Measurements from ENCODE around the gene ANXA6.

ANXA6 gene

DNA sequence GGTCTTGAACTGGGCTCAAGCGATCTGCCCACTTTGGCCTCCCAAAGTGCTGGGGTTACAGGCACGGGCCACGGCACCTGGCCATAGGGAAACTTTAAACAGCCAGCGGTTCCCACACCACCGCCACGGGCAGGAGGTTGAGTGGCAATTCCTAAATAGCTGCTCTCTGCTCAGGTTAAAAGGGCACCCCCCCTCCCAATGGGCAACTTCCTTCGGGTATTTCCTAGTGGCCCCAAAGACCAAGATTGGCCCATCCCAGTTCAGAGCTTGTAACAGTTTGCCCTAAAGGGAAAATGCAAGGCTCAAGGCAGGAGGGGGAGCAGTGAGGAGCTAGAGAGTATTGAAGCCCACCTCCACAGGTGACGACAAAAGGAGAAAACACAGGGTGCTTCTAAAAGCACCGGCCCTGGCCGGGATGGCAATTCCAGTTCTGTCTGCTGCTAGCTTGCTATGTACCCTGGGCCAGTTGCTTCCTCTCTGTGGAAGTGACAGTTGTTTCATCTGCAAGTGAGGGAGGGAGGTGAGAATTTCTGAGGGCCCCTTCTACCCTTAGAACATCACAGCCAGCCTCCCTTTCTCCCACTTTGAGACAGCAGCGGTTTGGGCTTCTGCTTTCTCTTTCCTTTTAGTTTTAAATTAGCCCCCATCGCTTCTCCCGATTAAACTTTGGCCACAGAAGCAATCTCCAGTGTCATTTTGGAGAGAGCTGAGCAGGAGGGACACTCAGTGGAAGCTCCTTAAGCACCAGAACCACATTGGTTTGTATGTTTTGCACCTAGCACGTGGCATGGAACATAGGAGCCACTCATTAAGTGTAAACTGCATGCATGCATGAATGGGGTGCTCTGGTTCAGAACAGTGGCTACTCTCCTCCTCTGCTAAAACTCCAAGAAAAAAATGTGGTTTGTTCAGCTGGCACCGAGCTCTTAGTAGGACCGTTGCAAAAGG, 59.5 kb downstream of the ANXA6 start:
- no peak for FAIRE-seq

DNA sequence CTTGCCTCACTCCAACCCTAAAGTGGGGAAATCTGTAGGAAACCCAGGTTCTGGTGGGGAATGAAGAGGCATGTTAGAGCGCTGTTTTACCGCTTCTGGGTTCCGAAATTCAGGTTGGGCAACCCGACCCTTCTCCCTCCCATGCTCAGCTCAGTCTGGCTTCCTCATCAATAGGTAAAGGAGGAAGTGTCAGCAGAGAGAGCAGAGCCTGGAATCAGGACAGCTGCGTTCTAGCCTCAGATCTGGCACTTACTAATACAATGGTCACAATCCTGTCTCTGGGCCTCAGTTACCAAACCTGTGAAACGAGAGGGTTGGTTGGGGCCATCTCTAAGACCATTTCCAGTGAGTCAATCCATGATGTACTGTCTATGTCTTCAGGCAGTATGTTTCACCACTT, 60.5 kb downstream of the ANXA6 start:
- no peak for FAIRE-seq

DNA sequence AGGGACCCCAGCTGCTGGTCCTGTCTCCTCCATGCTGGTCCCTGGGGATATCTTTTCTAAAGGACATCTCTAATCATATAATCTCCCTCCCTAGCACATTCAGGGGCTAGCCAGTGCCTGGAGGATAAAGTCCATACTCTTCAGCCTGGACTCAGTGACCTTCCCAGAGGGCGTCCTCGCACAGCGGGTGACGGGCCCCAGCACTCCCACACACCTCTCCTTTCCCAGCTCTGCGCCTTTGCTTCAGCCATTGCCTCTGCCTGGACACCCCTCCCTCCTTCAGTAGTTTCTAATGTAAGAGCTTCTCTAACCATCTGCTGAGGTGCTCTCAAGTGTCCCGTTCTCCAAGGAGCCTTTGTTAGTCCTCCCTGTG, 61.6 kb downstream of the ANXA6 start:
- FAIRE-seq: no peak

DNA sequence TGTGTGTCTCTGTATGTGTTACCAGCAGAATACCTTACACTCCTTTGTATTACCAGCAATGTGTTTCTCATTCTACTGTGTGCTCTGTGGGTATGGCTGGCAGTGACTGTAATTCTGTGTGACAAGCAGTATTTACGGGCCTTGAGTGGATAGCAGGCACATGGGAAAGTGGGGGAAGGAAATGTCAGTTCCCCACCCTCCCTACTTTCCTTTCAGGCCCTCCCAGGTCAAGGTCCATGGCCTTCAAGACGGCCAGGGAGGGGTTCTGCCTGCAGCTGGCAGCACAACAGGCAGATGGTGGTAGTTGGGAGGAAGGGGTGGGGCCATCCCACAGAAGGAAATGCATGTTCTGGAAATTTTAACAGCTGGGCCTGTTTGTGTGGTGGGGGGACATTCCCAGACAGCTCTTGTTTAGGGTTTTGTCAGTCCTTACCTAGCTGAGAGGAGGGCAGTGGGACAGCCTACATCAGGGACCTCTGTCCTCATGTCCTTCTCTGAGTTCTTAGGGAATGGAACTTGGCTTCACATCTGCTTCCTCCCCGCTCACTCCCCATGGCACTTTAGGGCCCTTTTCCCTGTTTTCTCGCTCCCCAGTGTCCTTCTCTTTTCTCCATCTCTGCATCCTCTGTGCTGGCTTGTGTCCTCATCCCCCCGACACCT, 62.1 kb downstream of the ANXA6 start:
- no peak for FAIRE-seq

DNA sequence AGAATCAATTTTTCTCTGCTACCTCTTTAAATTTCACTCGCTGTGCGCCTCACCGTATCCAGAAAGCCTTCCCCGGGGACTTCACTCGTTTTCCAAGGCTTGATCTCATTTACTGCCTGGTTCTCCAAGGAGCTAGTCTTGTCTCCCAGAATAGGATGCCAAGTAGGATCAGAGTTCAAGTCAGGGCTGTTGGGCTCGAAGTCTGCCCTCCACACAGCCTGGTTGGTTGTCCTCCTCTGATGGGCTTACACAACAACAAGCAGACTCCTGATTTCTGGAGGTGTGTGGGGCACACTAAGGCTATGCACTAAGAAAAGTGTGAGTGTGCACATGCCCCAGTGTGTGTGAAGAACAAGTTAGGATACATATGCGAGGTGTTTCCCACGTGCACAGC, 62.7 kb downstream of the ANXA6 start:
- no peak for FAIRE-seq

DNA sequence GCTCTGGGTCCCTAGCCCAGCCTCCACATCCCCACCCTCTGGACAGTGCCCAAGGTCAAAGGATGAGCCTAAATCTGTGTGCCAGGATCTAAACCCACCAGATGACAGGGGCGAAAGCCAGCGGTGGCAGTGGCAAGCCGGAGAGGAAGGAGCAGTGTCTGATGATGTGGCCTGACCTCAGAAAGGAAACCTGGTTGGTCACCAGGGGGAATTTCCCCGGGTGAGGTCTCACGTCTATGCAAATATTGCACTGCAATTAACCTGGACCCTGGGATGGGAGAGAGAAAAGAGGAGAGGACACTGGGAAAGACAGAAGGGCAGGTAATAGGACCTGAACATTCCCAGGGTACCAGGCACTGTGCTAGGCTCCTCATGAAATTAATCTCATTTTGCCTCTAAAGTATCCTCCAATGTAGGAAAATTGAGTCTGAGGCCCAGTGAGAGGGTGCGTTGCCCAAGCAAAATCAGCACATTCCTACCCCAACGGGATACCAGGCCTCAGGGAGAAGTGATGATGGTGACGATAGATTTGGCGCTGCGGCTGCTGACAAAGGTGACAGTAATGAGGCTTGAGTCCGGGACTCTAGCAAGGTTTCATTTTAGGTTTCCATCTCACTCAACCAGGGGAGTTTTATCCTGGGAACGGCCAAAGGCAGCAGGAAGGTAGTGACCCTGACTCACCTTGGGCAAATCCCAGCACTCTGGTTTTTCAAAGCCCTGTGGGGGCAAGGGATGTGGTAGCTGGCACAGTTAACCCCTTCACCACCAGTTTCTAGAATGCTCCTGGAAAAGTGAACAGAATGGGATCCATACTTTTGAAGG, 63.3 kb downstream of the ANXA6 start:
- no peak for FAIRE-seq

DNA sequence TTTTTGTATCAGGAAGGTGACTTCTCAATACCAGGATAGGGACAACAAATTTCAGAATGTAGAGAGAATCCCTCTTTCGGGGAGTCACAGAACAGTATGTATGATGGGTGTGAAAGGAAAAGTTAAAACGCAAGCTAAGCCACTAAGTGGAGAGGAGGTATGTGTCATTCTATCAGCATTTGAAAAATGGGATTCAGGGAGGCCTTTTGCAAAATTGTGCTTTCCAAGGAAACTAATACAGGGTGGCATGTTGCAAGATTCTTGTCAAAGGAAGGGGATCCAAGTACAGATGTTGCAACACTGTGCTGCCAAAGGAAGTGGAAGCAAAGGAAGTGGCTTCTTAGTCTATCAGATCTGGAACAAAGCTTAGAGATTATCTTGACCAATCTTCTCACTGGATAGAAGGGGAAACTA, 64.1 kb downstream of the ANXA6 start:
- FAIRE-seq: no peak

DNA sequence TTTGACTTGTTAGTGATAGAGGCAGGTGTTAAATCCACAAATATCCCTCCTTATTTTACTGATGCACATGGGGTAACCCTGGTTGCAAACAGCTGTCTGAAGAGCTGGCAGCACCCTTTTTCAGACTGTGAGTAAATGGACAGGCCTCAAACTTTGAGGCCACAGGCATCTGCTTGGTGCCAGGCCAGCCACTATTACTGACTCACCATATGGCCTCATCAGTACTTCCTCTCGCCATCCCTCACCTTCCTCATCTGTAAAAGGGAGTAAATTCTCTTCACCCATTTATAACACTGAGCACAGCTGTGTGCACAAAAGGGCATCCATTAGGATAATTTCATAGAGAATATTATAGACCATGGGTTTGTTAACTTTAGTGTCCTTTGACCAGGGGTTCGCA, 64.8 kb downstream of the ANXA6 start:
- no peak for FAIRE-seq

DNA sequence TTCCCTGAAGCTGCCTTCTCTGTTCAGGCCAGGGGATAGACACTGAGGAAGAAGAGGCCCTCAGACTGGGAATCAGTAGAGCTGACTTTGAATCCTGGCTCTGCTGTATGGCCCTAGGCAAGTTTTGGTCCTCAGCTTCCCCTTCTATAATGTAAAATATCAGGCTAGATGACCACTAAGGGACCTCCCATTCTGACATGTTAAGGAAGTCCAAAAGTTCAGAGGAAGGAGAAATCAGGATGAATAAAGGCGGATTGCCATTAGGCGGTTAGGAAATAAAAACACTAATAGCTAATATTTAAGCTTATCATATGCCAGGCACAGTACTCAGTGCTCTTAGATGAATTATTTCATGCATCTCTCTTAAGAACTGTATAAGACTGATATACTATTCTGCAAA, 67.9 kb downstream of the ANXA6 start:
- no peak for FAIRE-seq

DNA sequence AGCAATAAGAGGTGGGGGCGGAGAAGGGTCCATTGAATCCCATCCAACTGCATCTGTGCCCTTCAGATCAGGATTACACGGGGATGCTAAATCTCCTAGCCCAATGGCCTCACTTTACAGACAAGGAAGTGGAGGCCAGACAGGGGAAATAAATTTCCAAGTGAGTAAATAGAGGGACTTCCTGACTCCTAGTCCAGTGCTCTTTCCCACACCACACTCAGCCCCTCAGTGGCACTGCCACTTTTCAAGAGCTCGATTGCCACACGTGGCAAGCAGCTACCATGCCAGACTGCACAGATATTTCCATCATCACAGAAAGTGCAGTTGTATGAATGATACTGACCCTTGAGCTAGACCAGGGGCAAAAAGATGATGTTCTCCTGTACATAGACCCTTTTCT, 68.6 kb downstream of the ANXA6 start:
- FAIRE-seq: no peak

DNA sequence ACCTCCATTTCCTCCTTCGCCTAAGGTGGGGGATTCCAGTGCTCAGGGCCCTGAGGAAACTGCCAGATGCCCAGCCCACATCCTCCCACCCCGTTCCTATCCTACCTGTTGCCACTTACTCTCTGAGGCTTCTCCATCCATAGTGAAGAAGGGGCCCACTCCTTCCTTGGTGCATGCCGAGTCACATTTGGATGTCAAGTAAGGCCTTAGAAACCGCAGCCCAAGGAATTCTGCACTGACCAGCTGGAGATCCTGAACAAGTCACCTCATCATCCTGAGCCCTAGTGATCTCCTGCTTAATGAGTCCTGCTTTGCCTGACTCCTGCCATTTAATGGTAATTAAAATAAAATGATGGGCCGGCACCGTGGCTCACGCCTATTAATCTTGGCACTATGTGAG, 70.1 kb downstream of the ANXA6 start:
- no peak for FAIRE-seq

DNA sequence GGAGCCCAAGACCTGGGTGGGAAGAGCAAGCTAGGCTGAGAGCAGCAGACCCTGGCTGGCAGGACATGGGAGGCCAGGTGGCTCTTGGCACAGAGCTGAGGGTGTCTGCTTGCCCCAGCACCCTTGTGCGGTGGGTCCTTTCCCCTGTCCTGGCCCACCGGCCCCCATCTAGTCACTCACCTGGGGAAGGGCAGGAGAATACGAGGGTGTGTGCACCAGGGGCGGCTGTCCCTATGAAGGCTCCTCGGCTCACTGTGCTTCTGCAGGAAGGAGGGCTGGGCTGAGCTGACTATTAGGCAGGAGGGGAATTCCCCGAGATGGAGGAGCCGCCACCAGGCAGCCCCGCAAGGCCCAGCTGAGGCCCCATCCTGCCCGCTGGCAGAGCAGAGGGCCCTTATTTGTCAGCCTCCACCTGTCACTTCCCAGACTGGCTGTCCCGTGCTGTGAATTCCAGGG, 70.6 kb downstream of the ANXA6 start:
- FAIRE-seq: no peak

DNA sequence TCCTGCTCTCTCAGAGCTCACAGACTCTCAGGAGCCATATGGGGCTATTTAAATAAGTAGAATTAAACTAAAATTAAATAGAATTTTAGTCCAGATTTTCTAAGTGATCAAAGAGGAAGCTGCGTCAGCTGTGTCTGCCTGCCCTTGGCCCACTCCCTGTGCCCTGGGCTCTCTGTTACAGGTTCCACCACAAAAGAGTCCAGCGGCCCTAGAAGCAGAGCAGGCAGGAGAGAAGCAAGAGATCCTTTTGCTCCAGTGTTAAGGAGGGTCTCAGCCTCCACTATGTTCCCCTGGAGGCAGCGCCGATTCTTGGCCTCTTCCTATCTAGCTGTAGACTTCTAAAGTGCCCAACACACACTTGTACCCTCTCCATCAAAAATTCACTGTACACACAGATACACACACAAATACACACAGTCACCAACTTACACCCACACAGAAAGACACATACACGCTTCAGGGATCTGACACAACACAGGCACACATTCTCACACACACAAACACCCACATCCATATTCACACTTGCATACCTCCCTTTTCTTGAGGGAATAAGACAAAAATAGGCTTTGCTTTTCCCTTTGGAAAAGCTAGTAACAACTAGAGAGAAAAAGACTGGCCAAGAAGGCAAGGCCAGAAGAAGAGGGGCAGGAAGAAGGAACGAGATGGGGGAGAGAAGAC, 71.2 kb downstream of the ANXA6 start:
- no peak for FAIRE-seq

DNA sequence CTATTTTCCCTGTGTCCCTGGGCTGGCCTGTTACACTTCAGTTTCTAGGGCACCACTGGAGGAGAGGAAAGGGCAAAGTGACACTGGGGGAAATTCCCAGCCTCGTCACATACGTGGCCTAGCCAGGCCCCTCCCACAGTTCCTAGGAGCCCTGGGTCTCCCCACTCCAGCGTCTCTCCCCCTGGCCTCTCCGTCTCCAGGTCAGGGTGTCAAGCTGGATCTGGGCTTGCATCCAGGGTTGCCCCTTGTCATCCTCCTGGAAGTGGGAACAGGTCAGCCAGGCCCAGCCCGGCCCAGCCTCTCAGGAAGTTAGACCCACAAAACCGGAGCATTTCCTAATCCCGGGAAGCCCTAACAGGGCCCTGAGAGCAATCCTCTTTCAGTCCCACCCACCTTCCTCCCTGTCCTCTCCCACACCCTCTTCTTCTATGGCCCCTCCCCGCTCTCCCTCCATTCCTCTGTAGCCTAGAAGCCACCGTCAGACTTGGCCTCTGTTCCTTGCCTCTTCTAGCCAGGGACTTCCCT, 72.0 kb downstream of the ANXA6 start:
- no peak for FAIRE-seq

DNA sequence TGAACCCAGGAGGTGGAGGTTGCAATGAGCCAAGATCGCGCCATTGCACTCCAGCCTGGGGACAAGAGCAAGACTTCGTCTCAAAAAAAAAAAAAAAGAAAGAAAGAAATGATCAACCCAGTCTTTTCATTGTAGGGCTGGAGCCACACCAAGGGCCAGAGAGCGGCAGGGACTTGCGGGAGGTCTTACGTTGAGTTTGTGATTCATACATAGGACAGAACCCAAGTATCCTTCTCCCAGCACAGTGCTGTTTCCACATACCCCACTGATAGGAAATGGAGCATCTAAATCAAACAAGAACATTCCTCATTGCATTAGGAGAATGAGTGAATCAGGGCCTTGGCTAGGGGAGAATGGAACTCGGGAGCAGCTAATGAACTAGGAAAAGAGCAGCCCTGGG, 73.2 kb downstream of the ANXA6 start:
- no peak for FAIRE-seq

DNA sequence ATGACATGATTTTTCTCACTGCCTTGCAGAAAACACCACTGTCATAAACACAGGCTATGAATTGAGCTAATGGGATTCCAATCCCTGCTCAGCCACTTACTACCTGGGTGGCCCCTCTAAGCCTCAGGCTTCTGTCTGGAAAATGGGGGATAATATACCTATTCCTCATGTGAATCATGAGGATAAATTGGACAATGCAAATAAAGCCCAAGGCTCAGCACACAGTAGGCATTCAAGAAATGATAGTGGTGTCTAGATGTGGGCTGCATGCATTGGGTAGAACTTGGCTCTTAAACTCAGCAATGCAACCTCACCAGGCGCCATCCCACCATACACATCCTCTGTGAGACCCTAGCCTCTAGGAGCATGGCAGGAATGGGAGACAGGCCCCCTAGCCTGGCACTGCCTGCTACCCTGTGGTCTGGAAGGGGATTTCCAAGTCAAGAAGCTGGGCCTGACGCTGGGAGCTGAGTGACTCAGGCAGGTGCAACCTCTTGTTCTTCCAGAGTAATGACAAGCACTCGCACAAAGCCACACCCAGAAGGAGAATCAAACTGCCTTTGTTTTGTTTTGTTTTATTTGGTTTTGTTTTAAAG, 74.4 kb downstream of the ANXA6 start:
- no peak for FAIRE-seq

DNA sequence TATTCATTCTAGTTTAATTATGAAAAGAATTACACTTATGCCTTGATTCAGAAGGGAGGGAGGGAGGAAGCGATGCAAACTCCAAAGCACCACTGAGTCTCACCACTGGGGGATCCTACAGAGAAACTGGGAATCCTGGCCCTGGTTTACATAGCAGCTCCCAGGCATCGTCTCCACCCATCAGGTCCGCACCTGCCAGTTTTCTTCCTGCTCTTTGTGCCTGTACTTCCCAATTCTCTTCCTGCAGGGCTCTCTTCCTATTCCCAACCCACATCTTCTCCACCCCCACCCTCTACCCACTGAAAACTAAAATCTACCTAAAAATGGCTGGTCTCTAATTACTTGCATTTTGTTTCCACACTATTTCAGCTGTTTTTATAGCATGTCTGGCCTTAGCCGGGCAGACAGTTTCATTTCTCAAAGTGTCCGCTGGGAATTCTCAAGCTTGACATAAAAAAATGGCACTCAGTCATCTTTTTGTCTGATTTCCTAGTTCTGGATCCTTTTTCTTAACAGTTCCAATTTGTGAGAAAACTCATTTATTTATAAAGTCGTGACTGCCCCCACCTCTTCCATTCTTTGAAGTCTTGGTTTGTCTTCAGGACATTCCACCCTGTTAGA, 75.2 kb downstream of the ANXA6 start:
- FAIRE-seq: no peak

DNA sequence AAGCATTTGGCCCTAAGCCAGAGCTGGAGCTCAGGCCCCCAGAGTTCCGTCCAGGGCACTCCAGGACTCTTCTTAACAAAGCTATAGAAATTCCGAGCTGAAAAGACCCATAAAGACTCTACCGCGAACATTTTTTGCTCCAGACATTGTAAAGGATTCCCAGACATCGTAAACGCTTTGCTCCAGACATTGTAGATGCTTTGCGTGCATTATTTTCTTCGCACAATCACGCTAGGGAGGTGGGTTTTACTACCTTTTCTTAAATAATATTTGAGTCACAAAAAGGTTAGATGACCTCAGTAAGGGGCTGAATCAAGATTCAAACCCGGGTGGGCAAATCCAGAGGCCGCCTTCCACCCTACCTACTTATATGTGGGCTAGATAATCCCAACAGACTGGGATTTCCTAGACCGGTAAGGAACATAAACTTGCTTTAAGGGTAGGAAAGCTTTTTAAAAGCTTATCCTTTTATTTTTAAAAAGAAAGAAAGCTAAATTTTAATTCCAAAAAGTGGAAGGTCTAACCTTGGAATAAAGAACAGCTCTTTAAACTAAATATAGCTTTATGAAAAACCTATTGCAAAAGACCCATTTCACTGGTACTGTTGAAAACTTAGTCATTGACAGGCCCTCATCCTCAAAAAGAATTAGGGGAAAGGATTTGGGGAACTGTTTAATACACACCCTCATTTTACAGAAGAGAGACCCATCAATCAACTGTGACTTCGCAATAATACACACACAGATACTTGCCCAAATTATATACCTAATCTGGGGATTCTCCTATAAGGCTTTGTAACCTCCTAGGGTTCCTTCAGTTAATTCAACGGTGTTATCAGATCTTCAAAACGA, 75.9 kb downstream of the ANXA6 start:
- no peak for FAIRE-seq

DNA sequence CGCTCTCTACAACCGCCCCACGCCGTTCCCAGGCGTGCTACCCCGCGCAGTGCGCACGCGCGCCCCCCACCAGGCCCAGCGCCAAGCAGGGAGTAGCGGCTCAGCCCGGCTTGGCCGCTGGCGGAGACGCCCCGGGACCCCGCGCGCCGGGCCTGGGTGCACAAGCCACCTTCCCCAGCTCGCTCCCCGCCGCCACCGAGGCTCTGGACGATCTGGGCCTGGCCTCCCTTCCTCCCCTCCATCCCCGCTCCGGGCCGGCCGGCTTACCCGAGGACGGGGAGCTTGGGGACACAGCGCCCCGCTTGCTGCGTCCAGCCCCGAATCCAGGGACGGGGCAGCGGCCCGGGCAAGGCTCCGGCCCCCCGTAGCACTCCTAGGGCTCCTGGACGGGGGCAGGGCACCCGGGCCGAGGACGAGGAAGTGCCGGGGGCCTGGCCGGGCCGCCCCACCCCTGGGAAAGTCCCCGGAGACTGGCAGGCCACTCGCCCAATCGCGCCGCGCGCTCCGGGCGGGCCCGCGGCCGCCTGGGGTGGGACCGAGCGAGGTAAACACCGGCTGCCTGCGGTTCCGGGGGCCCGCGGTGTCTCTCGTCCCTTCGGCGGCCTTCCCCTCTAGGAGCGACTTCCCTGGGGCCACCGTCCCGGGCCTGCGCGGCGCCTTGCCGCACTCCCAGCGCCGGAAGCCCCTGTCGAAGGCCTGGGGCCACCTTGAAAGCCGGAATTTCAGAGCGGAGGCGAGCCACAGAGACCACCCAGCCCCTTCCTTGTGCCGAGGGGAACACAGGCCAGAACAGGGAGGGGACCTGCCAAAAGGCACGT, 76.8 kb downstream of the ANXA6 start, which contains the start of gene TNIP1:
TSS of gene TNIP1 (minus strand) at position 422 of the 818 bp plus-strand sequence. CDS start 15,939 bp downstream, outside the sequence.
- no peak for FAIRE-seq

Data from endometrium (tissue), 2 donors.